GDM1 (cell line): ENCODE measurements around the gene AKIP1.
A peak's percentile ranks its signal among the peaks of the same experiment; 100 is the strongest.

Experiments
- DNase-seq: peaks from one replicate; lab custom pipeline; 2025; lab: John Stamatoyannopoulos, UW

The AKIP1 gene

GRCh38 chr11:8961401-8961800 lies 50.4 kb downstream of the AKIP1 start:
- DNase-seq, result no peak

GRCh38 chr11:8962841-8963240 lies 51.9 kb downstream of the AKIP1 start:
- DNase-seq, result no peak

DNA sequence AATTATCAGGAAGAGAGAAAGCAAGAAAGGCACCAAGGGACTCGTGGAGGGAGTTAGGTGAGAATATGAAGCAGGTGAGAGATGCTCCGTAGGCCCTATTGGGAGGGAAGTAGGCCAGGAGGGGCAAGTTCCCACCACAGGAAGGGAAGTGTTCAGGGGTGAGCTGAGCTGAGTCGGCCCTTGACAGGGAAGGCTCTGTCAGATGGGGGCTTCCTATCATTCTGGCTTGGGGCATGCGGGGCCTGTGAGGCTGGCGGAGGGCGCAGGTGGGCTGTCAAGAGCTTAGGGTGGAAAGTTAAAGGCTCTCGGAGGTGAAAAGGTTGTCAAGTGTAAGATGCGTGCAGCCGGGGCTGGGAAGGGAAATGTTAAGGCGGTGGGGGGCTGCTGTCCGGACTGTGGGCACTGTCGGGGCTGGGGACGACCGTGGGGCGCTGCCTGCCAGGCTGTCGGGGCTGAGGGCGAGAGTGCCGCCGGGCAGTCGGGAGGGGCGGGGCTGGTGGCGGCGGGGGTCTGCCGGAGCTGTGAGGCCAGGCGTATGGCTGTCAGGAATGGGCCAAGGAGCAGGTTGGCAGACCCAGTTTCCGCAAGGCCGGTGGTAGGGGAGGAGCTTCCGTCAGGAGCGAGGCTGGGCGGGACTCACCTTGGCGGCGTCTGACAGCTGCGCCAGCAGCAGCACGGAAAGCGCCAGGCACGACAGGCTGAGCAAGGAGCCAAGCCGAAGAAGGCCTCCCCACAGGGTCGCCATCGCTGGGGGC lies 52.8 kb downstream of the AKIP1 start:
- peak; percentile 77 for DNase-seq

DNA sequence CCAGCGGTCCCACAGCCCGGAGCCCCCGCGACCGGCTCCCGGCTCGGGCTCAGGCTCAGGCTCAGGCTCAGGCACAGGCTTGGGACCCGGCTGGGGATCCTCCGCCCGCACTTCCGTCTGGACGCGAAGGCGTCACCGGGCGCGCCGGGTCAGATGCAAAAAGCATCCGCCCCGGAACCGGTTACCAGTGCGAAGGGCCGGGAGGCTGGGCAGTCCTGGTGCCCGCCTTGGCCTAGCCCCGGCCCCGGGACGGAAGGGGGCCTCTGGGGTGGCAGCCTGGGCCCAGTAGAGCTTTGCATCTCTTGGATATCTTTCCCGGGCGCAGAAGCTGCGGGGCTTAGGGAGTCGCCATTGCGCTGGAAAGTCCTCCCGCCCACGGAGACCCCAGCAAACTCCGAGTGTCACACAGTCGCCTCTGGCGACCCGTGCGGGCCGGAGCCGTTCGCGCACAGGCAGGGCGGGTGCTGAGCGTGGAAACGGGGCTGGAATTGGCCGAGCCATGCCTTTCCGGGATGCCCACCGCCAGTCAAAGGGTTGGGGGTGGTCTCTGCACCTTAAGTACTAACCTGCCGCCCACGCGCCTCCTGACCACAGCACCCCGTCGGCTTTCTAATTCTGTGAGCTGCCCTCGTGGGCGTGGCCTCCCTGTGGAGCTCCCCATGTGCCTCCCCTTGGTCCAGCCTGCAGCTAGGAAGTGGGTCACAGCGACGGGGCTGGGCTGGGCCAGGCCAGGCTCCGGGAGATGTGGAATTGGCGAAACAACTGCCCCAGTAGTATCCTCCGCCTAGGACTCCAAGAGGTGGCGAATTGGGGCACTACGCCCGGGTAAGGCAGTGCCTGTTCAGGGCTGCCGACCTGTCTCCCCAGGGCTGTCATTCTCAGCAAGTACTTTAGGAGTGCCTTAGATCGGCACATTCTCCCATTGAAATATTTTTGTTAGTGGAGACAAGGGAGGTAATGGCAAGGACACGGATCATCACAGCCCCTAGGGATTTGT lies 53.6 kb downstream of the AKIP1 start, which contains the start of gene TMEM9B:
Gene TMEM9B (minus strand): TSS at position 119 of the 997 bp plus-strand sequence. CDS start 129 bp downstream, outside the sequence.
- DNase-seq, result peak; percentile 83

GRCh38 chr11:8967184-8967583 lies 56.2 kb downstream of the AKIP1 start:
- DNase-seq, result no peak
